Activated T-cell treated with anti-CD3 and anti-CD28 coated beads for 24 hours (primary cell): ENCODE data around the gene KAT14.
"Not testable (repeated sequence)": the region's sequence is repeated elsewhere in the genome, so short reads cannot be mapped to it uniquely, and the experiment has no call there.

ENCODE experiments used
- DNase-seq: peaks from one replicate; pipeline ENCODE4 v3.0.0-alpha.2; 2020; ENCODE audit warnings: low read depth

The KAT14 gene, protein sequence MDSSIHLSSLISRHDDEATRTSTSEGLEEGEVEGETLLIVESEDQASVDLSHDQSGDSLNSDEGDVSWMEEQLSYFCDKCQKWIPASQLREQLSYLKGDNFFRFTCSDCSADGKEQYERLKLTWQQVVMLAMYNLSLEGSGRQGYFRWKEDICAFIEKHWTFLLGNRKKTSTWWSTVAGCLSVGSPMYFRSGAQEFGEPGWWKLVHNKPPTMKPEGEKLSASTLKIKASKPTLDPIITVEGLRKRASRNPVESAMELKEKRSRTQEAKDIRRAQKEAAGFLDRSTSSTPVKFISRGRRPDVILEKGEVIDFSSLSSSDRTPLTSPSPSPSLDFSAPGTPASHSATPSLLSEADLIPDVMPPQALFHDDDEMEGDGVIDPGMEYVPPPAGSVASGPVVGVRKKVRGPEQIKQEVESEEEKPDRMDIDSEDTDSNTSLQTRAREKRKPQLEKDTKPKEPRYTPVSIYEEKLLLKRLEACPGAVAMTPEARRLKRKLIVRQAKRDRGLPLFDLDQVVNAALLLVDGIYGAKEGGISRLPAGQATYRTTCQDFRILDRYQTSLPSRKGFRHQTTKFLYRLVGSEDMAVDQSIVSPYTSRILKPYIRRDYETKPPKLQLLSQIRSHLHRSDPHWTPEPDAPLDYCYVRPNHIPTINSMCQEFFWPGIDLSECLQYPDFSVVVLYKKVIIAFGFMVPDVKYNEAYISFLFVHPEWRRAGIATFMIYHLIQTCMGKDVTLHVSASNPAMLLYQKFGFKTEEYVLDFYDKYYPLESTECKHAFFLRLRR

DNA sequence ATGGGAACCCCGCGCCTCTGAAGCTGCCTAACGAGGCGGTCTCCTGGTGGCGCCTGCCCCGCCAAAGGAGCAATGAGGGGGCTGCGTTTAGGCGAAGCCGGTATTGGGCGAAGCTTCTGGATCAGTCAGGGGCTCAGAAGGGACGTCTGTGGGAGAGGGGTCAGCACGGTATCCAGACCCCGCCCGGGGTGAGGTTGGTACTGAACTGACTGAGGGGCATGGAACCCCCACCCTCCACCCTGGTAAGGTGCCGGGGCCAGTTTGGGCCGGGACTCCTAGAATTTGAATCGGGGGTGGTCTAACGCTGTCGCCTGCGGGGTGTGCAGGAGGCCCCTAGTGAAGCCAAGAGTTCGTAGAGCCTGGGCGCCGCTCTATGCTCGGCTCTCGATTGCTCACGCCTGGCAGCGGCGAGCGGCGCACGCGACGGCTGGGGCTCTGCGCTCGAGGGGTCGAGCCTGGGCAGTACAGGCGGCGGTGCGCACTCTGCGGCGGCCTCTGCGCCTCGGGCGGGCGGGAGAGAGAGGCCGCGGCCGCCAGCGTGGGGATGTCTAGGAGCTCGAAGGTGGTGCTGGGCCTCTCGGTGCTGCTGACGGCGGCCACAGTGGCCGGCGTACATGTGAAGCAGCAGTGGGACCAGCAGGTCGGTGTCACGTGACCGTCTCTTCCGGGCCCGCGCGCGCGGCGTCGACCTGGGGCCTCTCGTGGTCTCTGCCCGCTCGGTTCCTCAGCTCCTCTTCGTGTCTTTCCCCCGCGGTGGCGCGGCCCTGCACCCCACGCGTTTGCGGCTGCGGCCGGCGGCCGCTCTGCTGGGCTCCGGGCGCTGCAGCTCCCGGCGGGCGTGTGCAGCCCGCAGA, at the start of gene KAT14, which contains the start of gene PET117:
TSS of gene KAT14 (plus strand) at position 452 of the 854 bp plus-strand sequence. CDS start 4,798 bp downstream, outside the sequence.
TSS of gene PET117 (plus strand) at position 452 of the 854 bp plus-strand sequence. CDS start at position 545, 93 bp downstream.
- peak; percentile 89 for DNase-seq

DNA sequence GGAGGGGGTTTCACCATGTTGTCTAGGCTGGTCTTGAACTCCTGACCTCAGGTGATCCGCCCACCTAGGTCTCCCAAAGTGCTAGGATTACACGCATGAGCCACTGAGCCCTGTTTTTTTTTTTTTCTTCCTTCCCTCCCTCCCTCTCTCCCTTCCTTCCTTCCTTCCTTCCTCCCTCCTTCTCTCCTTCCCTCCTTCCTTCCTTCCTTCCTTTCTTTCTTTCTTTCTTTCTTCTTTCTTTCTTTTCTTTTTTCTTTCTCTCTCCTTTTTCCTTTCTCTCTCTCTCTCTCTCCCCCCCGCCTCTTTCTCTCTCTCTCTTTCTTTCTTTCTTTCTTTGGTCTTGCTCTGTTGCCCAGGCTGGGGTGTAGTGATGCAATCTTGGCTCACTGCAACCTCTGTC, 49.4 kb upstream of the KAT14 start:
- not testable (repeated sequence) for DNase-seq

DNA sequence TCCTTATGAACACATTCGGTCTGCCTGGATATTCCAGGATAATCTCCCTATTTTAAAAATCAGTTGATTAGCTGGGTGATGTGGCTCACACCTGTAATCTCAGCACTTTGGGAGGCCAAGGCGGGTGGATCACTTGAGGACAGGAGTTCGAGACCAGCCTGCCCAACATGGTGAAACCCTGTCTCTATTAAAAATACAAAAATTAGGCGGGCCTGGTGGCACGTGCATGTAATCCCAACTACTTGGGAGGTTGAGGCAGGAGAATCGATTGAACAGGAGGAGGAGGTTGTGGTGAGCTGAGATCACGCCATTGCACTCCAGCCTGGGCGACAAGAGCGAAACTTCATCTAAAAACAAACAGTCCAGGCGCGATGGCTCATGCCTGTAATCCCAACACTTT, 48.8 kb upstream of the KAT14 start:
- not testable (repeated sequence) for DNase-seq

DNA sequence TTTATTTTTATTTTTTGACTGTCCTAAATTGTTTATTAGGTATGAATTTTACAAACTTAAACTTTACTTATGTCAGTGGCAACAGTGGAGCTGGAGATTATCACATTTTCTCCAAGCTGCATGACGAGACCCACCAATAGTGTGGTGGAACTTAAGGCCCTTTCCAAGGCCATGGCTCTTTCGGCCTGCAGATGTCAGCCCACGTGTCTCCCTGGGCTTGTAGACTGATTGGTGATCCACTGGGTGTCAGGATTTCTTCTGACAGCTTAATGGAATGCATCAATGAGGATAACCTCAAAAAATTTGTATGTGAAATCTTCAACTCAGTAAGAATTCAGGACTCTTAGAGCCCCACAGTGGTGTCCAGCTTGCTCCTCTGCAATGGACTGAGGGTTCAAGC, 47.6 kb upstream of the KAT14 start:
- no peak for DNase-seq

DNA sequence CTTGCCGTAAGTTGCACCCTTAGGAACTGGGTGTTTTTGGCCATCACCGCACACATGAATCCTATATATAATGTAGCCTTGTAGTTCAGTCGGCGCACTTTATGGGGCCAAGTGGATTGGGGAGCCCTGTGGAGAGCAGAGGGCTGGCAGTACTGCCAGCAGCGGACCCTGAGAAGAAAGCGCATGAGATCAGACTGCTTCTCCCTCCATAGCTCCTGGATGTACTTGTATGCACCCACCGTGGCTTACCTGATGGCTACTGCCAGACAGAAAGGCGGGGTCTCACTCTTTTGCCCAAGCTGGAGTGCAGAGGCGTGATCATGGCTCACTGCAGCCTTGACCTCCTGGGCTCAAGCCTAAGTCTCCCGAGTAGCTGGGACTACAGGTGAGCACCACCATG, 47.2 kb upstream of the KAT14 start:
- no peak for DNase-seq

DNA sequence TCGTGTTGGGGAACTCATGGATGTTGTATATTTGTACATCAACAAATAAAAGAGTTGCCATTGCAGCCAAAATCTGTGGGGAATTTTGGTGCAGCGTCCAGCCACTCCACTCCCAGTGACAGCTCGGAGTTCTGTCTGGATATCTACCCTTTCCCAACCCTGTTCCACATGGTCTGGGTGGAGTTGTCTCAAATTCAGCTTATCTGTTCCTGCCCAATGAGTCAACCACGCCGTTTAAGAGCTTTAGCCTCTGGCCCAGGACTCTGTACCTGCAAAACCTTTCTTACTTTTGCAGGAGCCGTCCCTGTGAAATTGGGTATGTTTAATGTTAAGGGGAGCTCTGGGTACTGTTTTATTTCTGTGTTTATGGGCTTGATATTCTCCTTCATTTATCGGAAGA, 46.0 kb upstream of the KAT14 start:
- no peak for DNase-seq

DNA sequence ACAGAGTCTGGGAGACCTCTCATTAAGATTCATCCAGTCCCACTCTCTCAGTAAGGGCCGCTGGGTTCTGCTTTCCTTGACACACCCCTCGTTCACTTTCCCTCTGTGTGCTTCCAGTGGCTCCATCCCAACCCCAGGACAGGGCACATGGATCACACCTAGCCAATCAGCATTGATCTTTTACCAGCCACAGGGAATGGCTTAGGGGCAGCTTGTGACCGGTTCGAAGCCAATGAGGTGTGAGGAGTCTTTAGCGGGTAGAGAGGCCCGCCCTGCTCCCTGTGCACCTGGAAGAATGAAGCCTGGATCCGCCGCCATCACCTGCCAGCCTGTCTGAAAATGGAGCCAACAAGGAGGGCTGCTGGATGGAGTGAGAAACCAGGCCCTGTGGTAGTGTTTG, 44.8 kb upstream of the KAT14 start:
- DNase-seq, result no peak

DNA sequence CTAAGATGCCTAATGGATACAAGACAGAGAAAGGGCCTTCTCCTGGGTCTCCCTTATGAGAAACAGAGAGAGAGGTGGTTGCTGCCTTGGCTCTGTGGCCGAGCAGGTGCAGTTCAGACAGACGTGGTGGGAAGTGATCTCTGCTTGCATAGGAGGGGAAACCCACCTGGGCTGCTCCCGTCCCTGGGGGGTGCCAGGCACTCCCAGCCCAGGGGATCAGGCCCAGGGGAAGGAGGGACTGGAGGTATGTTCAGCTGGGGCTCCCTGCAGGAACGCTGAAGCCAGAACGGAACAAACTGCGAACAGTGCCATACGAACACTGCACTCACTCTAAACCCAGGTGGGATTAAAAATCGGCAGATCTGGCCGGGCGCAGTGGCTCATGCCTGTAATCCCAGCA, 44.3 kb upstream of the KAT14 start:
- DNase-seq, result no peak

DNA sequence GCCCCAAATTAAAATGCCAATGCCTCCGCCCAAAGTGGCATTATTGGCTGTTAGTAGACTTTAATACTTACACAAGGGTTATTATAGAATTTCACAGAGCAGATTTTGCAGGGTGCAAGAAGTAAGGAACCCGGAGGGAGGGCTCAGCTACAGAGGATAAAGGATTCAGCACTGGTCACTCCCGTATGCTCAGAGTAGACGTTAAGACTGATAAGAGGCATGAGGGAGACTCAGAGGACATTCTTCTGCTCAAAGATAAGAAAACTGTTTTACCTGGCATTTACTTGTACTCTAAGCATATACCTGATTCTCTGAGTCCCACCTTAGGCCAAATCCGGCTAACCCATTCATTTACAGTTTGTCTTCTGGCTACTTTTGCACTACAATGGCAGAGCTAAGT, 43.5 kb upstream of the KAT14 start:
- no peak for DNase-seq

DNA sequence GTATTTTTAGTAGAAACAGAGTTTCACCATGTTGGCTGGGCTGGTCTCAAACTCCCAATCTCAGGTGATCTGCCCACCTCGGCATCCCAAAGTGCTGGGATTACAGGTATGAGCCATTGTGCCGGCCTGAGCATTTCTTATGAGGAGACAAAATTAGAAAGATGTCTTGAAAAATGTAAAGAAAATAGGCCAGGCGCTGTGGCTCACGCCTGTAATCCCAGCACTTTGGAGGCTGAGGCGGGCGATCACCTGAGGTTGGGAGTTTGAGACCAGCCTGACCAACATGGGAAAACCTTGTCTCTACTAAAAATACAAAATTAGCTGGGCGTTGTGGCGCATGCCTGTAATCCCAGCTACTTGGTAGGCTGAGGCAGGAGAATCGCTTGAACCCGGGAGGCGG, 37.1 kb upstream of the KAT14 start:
- not testable (repeated sequence) for DNase-seq

DNA sequence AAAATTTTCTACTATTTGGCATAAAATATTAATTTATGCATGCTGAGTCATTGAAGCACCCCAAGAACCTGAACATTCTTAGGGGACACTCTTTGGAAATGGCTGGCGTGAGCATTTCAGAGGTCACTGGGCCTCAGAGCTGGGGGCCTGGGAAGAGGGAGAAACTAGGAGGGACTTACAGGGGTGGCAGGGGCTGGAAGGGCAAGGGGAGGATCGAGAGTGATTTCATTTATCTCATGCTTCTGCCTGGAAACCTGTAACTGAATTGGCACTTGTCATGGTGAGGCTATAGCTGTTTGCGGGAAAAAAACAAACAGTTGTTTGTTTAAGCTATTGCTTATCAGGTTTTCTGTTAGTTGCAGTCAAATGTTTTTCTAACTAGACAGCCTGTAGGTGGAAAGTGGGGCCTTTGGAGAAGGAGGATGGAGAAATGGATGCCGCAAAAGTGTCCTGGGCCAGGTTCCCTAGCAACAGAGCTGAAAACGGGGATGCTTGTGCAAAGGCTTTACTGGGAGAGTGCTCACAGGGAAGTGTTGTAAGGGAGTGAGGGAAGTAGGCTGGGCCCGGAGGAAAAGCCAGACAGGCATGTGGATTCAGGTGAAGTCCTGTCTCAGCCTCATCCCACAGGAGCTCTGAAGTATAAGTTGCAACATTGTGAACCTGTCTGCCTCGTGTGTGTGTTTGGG, 36.4 kb upstream of the KAT14 start:
- no peak for DNase-seq

DNA sequence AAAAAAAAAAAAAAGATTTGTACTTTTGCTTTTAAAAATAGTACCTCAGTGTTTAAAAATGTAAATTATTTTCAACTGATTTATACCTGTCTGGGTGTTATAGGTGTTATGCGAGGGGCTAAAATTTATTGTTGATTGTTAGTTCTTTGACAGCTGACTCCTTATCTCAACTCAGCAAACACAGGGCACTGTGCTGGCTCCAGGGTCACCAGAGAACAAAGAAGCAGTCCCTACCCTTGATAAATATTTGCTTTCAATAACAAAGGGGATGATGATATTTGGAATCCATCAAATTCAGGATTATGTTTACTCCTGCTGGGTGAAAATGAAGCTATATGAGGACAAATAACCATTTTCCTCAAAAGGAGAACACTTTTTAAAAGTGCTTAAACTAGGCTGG, 34.2 kb upstream of the KAT14 start:
- DNase-seq, result no peak

DNA sequence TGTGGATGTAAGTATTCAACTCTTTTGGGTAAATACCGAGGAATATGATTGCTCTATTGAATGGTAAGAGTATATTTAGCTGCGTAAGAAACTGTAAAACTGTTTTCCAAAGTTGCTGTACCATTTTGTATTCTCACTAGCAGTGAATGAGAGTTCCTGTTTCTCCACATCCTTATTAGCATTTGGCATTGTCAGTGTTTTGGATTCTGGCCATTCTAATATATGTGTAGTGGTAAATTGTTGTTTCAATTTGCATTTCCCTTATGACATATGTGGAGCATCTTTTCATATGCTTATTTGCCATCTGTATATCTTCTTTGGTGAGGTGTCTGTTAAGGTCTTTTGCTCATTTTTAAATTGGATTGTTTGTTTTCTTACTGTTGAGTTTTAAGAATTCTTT, 29.3 kb upstream of the KAT14 start:
- no peak for DNase-seq

DNA sequence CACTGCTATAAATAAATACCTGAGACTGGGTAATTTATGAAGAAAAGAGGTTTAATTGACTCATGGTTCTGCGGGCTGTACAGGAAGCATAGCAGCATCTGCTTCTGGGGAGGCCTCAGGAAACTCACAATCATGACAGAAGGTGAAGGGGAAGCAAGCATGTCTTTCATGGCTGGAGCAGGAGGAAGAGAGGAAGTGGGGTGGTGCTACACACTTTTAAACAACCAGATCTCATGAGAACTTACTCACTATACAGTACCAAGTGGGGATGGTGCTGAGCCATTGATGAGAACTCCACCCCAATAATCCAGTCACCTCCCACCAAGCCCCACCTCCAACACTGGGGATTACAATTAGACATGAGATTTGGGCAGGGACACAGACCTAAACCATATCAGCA, 9.1 kb upstream of the KAT14 start:
- DNase-seq, result not testable (repeated sequence)

DNA sequence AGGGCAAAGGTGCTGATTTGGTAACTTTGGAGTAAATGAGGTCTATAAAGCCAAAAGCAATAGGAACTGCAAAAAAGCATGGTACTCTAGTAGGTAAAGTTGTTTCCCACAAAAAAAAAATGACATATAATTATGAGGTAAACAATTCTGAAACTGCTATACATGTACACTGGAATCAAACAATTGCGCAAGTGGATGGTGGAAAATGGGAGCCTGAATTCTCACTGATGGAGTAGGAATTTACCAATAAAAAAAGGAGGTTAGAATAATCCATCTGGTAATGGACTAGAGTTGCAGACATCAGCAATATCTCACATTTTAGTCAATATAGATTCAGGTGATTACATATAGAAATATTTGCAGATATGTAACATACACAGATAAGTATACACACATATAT, 5.0 kb upstream of the KAT14 start:
- DNase-seq, result no peak

DNA sequence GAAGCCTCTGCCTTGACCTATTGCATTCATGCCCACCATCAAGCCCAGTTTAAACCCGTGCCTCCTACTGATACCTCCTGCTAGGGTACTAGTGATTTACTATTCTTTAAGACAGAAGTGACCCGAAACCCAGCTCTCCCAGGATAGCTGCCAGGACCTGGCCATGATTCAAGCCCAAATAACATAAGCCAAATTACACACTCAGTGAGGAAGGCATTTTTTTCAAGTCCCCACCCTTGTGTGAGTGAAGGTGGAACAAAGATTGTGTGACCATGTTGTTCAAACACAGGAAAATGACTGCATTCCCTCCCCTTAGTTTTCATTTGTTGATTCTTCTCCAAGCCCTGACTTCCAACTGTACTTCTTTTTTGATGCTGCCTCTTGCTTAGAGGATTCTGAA, 3.7 kb upstream of the KAT14 start:
- DNase-seq, result no peak

DNA sequence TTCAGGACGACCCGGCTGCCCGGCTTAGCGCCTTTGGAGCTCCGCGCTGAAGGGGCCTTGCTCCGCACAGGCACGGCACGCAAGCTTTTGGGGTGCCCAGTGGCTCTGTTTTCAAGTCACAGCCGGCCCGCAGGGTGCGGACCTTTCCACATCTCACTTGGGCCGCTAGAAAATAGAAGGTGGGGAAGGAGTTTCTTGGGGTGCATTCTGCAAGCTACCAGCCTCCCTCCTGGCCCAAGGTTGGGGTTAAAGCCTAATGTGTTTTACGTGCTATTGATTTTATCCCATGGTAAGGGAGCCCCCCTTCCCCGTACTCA, 561 bp downstream of the KAT14 start:
- DNase-seq, result no peak

DNA sequence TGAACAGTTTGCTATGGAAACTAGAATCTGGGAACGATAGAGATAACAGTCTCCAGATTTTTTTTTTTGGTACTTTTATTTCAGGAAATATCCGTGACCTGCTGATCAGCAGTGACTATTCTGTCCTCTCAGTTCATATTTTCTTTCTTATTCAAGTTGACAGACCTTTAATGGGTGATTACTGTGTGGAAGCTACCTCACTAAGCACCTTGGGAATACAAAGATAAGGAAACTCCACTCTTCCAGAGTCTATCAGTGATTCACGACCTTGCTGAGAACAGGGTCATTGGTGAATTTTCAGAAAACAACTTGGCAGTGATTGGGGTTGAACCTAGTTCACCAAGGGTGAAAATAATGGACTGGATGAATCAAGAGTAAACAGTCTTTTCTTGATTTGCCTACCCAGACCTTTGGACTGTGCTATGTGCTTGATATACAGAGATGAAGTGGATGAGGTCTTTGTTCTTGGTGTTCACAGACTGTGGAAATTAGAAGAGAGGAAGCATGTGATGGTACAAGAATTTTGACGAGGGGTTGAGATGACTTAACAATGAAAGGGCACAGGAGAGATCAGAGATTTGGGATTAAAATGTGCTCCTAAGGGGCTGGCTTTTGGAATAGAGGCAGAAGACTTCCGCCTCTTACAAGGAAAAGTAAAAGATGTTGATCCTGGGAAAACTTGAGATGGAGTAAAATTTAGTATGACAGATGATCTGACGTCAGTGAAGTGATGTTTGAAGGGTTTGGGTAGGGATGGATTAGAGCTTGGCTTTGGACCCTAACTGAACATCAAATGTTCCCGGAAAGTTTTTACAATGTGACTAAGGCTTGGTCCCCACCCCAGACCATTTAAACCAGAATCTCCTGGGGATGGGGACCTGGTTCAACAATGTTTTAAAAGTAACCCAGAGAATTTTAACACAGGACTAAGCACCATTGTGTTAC, 1.2 kb downstream of the KAT14 start:
- no peak for DNase-seq

DNA sequence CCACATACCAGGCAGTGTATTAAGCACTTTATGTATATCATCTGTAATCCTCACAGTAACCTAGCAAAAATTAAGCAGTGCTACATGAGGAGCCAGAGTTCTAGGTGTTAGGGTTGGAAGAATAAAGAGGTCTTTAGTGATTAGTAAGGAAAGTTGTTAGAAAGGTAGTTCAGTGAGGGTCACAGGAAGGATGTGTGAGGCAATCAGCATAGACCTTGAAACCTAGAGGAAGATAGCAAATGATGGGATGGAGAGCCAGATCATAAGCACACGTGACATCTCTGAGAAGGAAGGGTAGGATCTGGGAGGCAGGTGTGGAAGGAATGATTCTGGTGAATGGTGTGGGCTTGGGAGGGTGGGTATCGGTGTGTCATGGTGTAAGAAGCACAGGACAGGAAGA, 2.2 kb downstream of the KAT14 start:
- DNase-seq, result no peak

DNA sequence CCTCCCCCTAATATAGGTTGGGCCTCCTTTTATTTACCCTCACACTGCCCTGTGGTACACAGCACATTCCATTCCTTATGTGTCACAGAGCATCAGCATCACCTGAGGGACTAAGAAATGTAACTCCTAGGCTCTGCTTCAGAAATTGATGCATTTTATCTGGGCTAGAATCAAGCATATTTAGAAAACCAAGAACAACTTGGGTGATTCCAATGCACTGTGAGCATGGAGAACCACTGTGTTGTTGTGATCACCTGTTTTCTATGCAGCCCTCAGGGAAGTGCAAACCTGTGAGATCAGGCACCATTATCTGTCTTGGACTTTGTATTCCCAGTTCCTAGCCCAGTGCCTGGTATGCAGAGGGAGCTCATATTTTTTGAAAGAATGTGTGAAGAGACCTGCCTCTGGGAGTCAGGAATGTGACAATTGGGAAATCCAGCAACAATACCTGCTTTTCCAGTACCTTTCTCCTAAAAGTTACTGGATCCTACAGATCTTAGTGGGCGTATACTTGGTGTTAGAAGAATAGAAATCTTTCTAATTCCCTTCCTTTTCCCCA, 7.0 kb downstream of the KAT14 start:
- DNase-seq, result no peak
